NCI-H1092 treated with DMSO at 0.1 percent for 48 hours (cell line): ENCODE data around the gene GCN1.

ENCODE experiments used
- DNase-seq: peaks from one replicate; lab custom pipeline; 2025; lab: John Stamatoyannopoulos, UW

Gene GCN1

DNA sequence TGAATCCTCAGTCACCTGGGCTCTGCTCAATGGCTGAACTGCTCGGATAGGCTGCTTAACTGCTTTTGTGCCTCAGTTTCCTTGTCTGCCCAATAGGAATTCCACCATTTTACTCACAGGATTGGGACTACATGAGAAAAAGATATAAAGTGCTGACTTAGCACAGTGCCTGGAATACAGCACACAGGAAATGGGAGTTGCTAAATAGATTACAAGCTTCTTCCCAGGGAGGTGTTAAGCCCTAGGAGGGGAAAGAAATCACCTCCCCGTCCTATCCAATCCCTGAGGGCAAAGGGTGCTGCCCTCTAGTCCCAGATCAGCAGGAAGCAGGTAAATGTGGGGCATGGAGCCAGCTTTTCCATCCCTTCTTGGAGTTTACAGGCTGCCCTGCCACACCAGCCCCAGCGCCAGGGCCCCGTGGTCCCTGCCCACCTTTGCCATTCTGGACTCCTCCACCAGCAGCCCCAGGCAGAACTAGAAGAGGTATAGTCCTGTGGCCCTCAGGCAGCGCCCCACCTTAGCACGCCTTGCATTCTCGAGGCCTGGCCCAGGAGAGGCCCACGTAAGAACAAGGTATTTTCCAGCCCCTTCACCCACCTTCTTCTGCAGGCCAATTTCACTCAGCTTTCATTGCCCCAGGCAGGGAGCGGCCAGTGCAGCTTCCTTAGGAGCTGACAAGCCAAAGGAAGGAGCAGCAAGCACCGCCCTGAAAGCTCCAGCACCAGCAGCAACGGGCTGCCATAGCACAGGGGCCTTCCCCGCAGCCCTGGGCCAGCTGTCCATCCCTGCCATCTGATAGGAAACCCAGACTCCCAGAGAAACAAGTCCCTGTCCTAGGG lies 35.2 kb upstream of the GCN1 start:
- DNase-seq = no peak

- no peak for DNase-seq
These were observed 34.6 kb upstream of the GCN1 start for GRCh38 chr12:120229071-120229486.

DNA sequence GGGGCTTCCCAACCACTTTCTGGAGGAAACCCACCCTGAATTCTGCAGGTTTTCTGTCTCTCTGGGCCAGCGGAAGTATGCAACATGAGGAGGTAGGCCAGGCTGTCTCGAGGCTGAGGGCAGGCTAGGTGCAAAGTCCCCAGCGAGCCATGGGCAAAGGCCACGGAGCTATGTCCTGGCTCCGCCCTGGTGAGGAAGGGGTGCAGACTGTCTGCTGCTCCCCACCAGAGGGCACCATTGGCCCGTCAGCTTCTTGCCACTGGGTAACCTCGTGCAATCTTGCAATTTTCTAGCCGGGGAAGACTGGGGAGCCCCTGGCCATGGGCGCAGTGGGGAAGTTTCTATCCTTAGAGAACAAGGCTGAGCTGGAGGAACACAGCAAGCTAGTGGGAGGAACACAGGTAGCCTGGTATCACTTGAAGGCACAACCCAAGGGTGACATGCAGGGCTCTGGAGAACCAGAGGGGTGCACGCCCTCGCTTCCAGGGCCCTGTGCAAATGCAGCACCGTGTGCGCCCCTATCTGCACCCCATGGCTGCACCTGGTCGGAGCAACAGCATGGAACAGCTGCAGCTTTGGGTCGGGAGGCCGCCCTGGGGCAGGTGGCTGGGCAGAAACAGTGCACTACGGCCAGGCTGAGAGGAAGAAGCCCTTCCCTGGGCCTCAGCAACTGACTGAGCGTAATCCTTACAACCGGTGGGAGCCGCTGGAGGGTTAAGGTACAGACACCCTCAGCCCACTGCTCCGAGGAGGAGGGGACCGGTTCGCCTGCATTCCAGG lies 34.0 kb upstream of the GCN1 start:
- DNase-seq = peak; percentile 47

GRCh38 chr12:120228041-120228290 lies 33.5 kb upstream of the GCN1 start:
- no peak for DNase-seq

DNA sequence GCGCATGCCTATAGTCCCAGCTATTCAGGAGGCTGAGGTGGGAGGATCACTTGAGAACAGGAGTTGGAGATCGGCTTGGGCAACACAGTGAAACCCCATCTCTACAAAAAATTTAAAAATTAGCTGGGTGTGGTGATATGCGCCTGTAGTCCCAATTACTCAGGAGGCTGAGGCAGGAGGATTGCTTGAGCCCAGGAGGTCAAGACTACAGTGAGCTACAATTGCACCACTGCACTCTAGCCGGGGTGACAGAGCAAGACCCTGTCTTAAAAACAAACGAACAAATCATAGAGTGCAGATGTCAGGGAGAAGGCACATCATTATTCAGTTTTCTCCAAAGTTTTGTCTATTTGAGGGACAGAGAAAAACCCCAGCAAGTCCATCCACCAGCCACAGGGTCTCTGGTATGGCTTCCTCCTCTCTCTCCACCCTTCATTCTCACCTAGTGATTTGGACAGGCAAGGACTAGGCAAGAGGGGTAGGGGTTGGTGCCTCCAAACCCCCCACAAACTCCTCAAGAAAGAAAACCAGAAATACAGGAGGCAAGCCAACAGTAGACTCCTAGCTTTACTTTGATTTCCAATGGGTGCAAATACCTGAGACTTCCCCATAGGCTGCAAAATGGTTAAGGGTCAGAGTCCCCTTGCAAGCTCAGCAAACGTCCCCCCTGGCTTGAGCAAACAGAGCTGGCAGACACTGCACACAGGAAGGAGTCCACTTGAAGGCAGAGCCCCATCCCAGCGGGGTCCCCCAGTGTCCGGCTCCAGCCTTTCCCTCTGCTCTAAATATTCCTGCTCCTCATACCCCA lies 32.9 kb upstream of the GCN1 start:
- DNase-seq = no peak

DNA sequence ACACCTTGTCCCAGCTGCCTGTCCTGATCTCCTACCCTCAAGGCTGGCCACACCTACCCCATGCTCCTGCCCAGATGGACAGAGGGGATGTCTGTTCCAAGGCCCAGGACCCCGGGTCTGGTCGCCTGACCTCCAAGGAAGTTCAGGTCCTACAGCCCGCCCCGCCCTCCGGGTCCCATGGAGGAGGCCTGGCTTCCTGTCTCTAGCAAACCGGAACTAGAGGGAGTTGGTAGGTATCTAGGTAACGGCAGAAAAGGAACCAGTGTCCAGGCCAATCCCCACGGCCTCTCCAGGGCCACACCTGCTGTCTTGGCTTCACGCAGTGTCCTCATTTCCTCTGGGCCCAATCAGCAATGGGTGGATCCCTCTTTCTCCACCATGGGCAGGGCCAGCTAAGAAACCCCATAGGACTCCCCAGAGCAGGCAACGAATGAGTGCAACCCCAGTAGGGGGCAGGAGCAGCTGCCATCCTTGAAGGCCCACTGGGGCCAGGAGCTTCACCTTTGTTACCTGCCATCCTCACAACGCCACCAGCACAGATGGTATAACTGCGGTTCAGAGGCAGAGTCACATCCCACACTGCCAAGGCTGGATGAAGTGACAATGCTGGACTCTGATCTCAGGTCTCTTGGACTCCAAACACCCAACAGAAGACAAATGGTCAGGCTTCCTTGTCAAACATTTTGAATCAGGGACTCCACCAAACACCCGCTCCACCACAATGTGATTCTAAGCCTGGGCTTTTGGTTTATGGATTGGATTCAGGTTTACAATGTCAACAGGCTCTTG lies 31.5 kb upstream of the GCN1 start:
- no peak for DNase-seq

- DNase-seq = peak; percentile 33
These were observed 30.7 kb upstream of the GCN1 start for GRCh38 chr12:120225200-120225558.

DNA sequence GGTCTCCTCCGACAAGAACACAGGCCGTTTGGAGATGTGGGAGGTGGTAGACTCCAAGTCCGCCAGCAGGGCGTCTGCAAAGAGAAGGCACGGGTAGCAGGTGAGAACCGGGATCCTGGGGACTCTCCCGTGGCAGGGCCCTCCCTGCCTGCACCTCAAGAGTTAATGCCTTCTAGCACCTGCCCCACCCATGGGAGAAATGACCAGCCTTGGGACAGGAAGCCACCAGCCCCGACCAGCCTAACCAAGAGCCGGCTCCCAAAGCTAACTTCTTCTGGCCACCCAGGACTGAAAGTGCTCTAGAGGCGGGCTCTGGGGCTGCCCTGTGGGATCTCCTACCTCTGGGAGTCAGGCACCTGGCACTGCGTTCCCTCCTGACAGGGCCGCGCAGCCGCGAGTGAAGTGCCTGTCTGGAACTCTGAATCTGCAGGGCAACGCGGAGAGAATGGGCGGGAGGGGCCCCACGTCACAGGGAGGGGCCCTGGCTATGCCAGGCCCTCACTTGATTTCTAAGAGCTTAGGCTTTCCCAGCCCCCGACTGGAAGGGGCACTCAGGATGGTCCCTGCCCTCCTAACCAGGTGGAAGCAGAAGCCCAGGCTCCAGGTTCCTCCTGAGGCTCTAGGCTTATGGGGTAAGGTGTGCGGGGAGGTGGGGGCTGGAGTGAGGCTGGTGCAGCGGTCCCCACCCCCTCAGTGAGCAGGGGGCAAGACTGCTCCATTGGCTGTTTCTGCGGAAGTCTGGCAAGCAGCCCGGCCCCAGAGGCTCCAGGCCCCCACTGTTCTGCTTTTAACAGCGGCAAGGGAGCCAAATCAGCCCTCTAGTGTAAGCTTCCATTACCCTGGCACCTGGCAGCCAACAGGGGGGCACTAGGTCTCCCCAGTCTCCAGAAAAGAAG lies 30.0 kb upstream of the GCN1 start:
- DNase-seq = peak; percentile 80

GRCh38 chr12:120223458-120224303 lies 29.2 kb upstream of the GCN1 start:
- DNase-seq = no peak

DNA sequence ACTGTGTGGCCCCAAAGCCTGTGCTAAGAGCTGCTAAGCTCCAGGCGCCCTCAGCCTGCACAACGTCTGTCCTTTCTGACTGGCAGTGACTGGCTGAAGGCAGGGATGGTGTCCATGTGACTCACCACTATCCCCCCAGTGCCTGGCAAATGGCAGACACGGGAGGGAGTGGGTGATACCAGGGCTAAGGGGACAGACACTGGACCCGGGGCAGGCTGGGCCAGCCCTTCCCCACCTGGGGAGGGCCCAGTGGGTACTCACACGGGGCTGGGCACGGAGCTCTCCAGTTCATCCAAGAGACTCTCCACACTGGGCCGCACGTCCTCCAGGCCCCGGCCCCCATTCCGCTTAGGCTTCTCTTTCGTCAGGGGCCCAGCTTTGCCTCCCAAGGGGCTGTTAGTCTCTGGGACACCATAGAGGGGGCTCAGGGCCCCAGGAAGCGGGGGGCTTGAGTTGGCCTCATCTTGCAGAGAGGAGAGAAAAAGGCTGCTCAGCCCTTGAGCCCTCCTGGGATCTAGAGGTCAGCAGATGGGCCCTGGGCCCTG lies 27.8 kb upstream of the GCN1 start:
- no peak for DNase-seq

GRCh38 chr12:120221576-120221900 lies 27.0 kb upstream of the GCN1 start:
- DNase-seq = no peak

DNA sequence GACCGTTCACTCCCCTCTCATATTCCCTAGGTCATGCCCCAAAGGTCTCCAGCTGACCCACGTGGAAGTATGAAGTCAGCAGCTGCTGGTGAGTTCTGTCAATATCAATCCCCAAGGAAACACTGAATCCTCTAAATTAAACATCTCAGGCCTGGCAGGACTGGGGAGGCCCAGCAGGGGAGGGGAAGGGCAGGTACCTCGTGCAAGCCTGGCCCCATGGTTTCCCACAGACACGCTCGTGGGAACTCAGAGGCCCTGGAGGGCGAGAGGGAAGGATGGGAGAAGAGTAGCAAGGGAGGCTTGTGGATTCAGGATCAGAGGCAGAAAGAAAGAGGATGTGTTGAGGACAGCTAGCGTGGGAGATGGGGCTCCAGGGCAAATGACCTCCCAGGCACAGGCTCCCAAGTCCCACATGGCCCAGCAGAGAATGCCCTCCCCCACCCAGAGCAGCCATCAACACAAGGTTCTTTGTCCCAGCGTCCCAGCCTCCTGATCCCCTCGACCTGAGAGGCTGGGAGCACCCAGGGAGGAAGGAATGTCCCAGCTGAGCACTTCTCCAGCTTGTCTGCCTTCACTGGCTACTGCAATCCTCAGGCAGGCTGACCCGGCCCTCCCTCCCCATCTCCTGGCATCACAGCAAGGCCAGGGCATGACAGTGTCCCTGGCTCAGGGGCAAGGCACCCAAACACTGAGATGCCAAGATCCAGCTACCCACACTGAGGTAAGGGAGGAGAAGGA lies 26.5 kb upstream of the GCN1 start:
- DNase-seq = no peak

DNA sequence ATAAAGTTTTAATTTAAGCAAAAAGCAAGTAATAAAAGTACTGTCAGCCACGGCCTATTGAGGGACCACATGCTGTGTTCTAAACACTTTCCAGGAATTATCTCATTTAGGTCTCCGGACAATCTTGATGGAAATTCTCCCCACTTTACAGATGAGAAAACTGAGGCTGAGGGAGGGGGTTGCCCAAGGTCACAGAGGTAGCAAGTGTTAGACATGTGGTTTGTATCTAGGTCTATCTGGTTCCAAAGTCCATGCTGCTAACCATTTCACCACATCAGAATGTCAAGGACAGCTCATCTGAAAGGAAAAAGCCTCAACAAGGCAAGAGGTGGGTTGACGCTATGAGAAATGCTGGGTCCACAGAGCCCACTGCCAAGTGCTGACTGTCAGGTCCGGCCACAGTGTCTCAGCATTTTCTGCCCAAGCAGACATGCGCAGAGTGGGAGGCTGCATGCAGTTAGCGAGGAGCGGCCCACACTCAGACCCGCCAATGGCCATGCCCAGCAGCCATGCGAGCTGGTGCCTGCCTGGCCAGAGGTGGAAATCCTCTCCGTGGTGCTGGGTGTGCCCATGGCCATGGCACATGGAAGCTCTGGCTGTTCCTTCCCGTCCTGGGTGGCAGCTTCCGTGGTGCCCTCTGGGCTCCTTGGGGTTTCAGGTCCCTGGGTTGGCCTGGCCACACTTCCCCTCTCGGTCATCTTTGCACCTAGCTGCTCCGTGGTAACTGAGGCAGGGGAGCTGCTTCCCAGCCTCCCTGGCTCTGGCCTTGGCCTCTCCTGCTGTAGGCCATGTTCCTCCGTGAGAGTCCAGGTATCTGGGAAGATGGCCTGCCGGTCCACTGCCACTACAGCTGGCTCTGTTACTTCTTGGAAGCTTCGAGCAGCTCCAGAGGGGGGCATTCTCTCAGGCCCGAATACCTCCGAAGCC lies 24.4 kb upstream of the GCN1 start:
- no peak for DNase-seq

GRCh38 chr12:120216742-120217605 lies 22.5 kb upstream of the GCN1 start:
- no peak for DNase-seq

- DNase-seq = no peak
These were observed 21.5 kb upstream of the GCN1 start for GRCh38 chr12:120215766-120216735.

GRCh38 chr12:120215357-120215735 lies 20.8 kb upstream of the GCN1 start:
- DNase-seq = no peak
